GM21723 (cell line): Measurements from ENCODE around the gene PITPNM3.

Experiments
- ATAC-seq: cut with Tn5 transposase; IDR thresholded peaks from one replicate; pipeline ENCODE4 v1.9.1; 2021; ENCODE audit warnings: mild to moderate bottlenecking, moderate library complexity; ENCODE audit not compliant: unreplicated experiment

PITPNM3 gene

GRCh38 chr17:6530324-6530920 is 25.9 kb downstream of the PITPNM3 start:
- no peak for ATAC-seq

GRCh38 chr17:6528557-6528956 is 27.8 kb downstream of the PITPNM3 start:
- no peak for ATAC-seq

GRCh38 chr17:6526362-6527152 is 29.8 kb downstream of the PITPNM3 start:
- ATAC-seq, result no peak

GRCh38 chr17:6525731-6526130 is 30.6 kb downstream of the PITPNM3 start:
- no peak for ATAC-seq

- ATAC-seq, result no peak
These were observed 31.2 kb downstream of the PITPNM3 start for GRCh38 chr17:6525141-6525540.

GRCh38 chr17:6524520-6524919 is 31.8 kb downstream of the PITPNM3 start:
- no peak for ATAC-seq

GRCh38 chr17:6523809-6524355 is 32.5 kb downstream of the PITPNM3 start:
- ATAC-seq, result no peak

GRCh38 chr17:6523330-6523729 is 33.0 kb downstream of the PITPNM3 start:
- ATAC-seq, result no peak

GRCh38 chr17:6521586-6521985 is 34.8 kb downstream of the PITPNM3 start:
- no peak for ATAC-seq

GRCh38 chr17:6517062-6517461 is 39.3 kb downstream of the PITPNM3 start:
- ATAC-seq, result no peak

GRCh38 chr17:6514371-6514770 is 42.0 kb downstream of the PITPNM3 start:
- no peak for ATAC-seq

GRCh38 chr17:6512552-6512951 is 43.8 kb downstream of the PITPNM3 start:
- no peak for ATAC-seq

- ATAC-seq, result no peak
These were observed 45.9 kb downstream of the PITPNM3 start for GRCh38 chr17:6510321-6510977.

- ATAC-seq, result no peak
These were observed 46.4 kb downstream of the PITPNM3 start for GRCh38 chr17:6509921-6510320.

GRCh38 chr17:6509031-6509771 is 47.2 kb downstream of the PITPNM3 start:
- ATAC-seq, result no peak

GRCh38 chr17:6508519-6509030 is 47.8 kb downstream of the PITPNM3 start:
- ATAC-seq, result no peak

- no peak for ATAC-seq
These were observed 48.3 kb downstream of the PITPNM3 start for GRCh38 chr17:6508016-6508415.

GRCh38 chr17:6507535-6507934 is 48.8 kb downstream of the PITPNM3 start:
- no peak for ATAC-seq

GRCh38 chr17:6506679-6507231 is 49.6 kb downstream of the PITPNM3 start:
- ATAC-seq, result no peak

- no peak for ATAC-seq
These were observed 50.8 kb downstream of the PITPNM3 start for GRCh38 chr17:6505425-6506142.
